ENCODE results near the gene TLCD5. TPM values are rescaled to one million over a fixed set of nuclear protein-coding genes. Genes with fewer than 3 reads are reported as not detected.

Gene TLCD5
- total RNA-seq, 2 donors from 2014 or later: 0.26 to 0.33 TPM

DNA sequence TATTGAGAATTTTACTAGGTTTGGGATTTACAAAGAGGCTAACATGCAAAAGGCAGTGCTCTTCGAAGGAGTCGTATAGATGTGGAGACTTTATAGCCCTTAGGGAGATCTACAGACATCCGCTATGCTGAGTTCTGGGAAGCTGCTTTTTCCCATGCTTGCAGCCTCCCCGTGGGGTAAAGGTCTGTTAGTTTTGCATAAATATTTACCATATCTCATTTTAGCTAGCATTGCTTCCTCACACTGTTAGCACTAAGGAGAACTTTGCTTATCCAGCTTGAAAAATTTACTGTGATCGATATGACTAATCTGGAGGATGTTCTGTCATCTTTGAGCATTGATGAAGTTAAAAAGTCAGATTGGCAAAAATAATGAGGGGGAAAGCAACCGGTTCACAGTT is 29.7 kb downstream of the TLCD5 start:
- Mint-ChIP-seq H3K36me3 (no peaks in the 10 kb centered on the region), H3K4me3 (no peak overlapping the region), H3K27ac (no peak overlapping the region), H3K9me3 (no peaks in the 10 kb centered on the region), H3K27me3 (peaks cover 7% of the 10 kb centered on the region in 2 donors), H3K4me1 (ENCODE audit: low read depth in 2 of 2) (peaks cover 16 to 27% of the 10 kb centered on the region in 2 donors)
- DNase-seq (ENCODE audit: low spot score) (no peak), ATAC-seq (no peak)

DNA sequence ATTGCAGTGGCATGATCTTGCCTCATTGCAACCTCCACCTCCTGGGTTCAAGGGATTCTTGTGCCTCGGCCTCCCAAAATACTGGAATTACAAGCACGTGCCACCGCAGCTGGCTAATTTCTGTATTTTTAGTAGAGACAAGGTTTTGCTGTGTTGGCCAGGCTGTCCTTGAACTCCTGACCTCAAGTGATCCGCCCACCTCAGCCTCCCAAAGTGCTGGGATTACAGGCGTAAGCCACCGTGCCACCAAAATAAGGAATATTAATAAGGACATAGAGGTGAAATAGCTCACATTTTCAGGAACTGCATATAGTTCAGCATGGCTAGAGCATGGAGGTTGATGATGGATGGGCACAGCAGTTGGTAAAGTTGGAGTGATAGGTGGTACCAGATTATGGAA is 32.5 kb downstream of the TLCD5 start:
- Mint-ChIP-seq H3K4me3 (no peak overlapping the region), H3K9me3 (no peaks in the 10 kb centered on the region), H3K36me3 (no peaks in the 10 kb centered on the region), H3K27me3 (peaks cover 0 to 5% of the 10 kb centered on the region in 2 donors), H3K27ac (no peak overlapping the region), H3K4me1 (ENCODE audit: low read depth in 2 of 2) (peaks cover 23 to 25% of the 10 kb centered on the region in 2 donors)
- ATAC-seq: no peak
- no peak for DNase-seq (ENCODE audit: low spot score)

DNA sequence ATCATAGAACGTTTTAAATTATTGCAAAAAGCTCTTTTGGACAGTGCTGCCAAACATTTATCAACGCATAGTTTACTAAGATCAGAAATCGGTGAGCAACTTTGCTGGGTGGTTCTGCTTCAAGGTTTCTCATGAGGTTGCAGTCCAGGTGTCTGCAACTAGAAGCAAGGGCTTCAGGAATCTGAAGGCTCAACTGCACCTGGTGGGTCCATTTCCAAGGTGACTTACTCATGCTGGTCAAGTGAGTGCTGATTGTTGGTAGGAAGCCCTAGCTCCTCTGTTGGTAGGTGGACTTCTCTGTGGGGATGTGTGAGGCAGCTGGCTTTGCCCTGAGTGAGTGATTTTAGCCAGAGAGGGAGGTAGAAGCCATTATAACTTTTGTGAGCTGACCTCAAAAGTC is 33.6 kb downstream of the TLCD5 start:
- H3K4me3 Mint-ChIP-seq: no peak overlapping the region
- H3K27ac Mint-ChIP-seq: no peak overlapping the region
- ATAC-seq (no peak), DNase-seq (ENCODE audit: low spot score) (no peak)
- no peaks in the 10 kb centered on the region for H3K36me3 Mint-ChIP-seq
- H3K9me3 Mint-ChIP-seq: no peaks in the 10 kb centered on the region
- peaks cover 18 to 23% of the 10 kb centered on the region in 2 donors for H3K4me1 Mint-ChIP-seq (ENCODE audit: low read depth in 2 of 2)
- peaks cover 0 to 3% of the 10 kb centered on the region in 2 donors for H3K27me3 Mint-ChIP-seq

DNA sequence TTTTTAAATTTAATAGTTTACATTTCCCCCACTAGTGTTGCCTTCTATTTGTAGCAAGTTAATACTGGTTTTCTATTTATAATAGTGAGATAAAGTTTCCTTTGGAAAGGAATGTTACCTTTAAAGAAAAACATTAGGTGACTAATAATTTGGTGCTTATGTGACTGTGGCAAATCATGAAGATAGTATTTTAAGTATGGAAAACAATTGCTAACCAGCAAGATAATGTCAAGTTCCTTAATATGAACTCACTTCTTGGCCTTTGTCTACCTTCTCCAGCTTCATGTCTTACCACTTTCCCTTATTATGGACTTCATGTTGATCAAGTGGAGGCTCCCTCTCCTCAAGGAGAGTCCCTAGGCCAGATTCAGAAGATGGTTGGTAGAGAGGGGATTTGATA is 38.3 kb downstream of the TLCD5 start:
- H3K27ac Mint-ChIP-seq: no peak overlapping the region
- no peaks in the 10 kb centered on the region for H3K9me3 Mint-ChIP-seq
- ATAC-seq (no peak), DNase-seq (ENCODE audit: low spot score) (no peak)
- peaks cover 6 to 10% of the 10 kb centered on the region in 2 donors for H3K4me1 Mint-ChIP-seq (ENCODE audit: low read depth in 2 of 2)
- no peaks in the 10 kb centered on the region for H3K36me3 Mint-ChIP-seq
- H3K27me3 Mint-ChIP-seq: peaks cover 0 to 4% of the 10 kb centered on the region in 2 donors
- H3K4me3 Mint-ChIP-seq: no peak overlapping the region

DNA sequence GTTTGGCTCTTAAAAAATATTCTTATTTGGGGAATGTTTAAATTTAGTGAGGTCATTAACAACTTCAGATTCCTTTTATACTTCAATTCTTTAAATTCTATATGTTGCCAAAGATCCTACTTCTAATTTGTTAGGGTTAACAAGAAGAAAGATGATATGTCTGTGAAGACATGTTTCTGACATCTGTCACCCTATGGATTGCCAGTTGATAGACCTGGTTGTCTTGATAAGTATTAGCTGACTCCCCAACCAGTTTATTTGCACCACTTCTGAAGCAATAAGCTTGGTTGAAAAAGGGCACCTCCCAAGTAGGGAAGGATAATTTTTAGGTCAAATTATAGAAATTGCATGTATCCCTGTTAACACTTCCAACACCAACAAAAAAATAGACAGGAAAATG is 40.4 kb downstream of the TLCD5 start:
- ATAC-seq (no peak), DNase-seq (ENCODE audit: low spot score) (no peak)
- Mint-ChIP-seq H3K9me3 (no peaks in the 10 kb centered on the region), H3K27ac (no peak overlapping the region), H3K4me1 (ENCODE audit: low read depth in 2 of 2) (peaks cover 3 to 4% of the 10 kb centered on the region in 2 donors), H3K27me3 (peaks cover 0 to 4% of the 10 kb centered on the region in 2 donors), H3K4me3 (no peak overlapping the region), H3K36me3 (no peaks in the 10 kb centered on the region)

DNA sequence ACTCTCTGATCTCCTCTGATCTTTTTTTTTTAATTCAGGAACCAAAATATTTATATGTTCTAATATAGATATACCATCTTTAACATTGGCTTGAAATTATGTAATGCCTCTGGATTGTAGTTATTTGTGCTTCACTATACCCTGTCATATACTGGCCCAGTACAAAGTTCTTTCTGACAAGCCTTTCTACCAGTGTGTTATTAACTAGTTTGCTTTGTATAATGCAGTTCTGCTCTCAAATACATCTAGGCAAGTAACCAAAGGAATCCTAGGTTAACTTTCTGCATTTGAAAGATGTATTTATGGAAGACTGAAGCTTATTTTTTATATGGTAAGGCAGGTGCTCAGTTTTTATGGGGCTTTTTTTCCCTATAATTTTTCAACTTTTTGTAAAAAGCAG is 47.2 kb downstream of the TLCD5 start:
- Mint-ChIP-seq H3K9me3 (no peaks in the 10 kb centered on the region), H3K27ac (no peak overlapping the region)

DNA sequence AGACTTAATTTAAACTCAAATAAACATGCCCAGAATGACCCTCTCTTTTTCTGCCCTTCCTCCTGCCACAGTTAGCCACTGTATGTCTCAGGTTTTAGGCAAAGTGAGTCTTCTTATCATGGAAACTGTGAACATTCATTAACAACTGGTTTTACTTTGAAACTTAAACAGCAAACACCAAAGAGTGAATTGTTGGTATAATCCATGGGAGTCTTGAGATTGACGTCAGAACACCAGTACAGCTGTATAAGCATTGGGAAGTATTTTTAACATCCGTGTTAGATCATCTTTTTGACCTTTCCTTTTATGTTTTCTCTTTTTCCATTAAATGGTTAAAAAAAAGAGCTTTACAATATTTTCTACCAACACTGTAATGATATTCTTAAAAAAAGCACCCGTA is 50.0 kb downstream of the TLCD5 start:
- no peak for DNase-seq (ENCODE audit: low spot score)
- Mint-ChIP-seq H3K4me1 (ENCODE audit: low read depth in 2 of 2) (peaks cover 4 to 15% of the 10 kb centered on the region in 2 donors), H3K27me3 (peaks cover 0 to 7% of the 10 kb centered on the region in 2 donors), H3K9me3 (no peaks in the 10 kb centered on the region), H3K36me3 (peaks cover 10% of the 10 kb centered on the region), H3K4me3 (no peak overlapping the region), H3K27ac (no peak overlapping the region)
- ATAC-seq: no peak

More for the DNA sequence above, 47.2 kb downstream of the TLCD5 start:
- Mint-ChIP-seq H3K4me1 (ENCODE audit: low read depth in 2 of 2) (peaks cover 0 to 4% of the 10 kb centered on the region in 2 donors), H3K36me3 (no peaks in the 10 kb centered on the region), H3K4me3 (no peak overlapping the region), H3K27me3 (peaks cover 0 to 5% of the 10 kb centered on the region in 2 donors)
- DNase-seq (ENCODE audit: low spot score): no peak
- no peak for ATAC-seq

DNA sequence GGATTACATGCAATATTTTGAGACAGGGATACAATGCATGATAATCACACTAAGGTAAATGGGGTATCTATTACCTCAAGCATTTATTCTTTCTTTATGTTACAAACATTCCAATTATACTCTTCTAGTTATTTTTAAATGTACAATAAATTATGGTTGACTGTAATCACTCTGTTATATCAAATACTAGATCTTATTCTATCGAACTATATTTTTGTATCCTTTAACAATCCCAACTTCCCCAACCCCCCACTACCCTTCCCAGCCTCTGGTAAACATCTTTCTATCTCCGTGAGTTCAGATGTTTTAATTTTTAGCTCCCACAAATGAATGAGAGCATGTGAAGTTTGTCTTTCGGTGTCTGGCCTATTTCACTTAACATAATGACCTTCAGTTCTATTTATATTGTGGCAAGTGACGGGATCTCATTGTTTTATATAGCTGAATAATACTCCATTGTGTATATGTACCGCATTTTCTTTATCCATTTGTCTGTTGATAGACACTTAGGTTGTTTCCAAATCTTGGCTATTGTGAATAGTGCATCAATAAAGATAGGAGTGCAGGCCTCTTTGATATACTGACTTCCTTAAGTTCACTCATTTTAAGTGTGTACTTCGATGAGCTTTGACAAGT is 51.6 kb downstream of the TLCD5 start:
- DNase-seq (ENCODE audit: low spot score) (no peak), ATAC-seq (no peak)
- Mint-ChIP-seq H3K27me3 (peaks cover 0 to 5% of the 10 kb centered on the region in 2 donors), H3K4me1 (ENCODE audit: low read depth in 2 of 2) (peaks cover 16 to 19% of the 10 kb centered on the region in 2 donors), H3K36me3 (peaks cover 10% of the 10 kb centered on the region), H3K27ac (no peak overlapping the region), H3K9me3 (no peaks in the 10 kb centered on the region), H3K4me3 (no peak overlapping the region)

DNA sequence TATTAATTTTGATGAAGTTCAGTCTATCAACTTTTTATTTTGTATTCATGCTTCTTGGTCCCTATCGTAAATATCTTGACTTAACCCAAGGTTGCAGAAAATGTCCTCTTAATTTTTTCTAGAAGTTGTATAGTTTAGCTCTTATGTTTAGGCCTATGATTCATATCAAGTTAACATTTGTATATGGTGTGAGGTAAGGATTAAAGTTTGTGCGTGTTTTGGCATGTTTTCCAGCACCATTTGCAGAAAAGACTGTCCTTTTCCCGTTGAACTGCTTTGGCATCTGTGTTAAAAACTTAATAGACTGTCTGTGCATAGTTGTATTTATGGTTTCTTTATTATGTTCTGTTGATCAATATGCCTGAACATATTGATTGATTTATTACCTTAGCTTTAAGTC is 53.4 kb downstream of the TLCD5 start:
- Mint-ChIP-seq H3K27ac (no peak overlapping the region), H3K9me3 (no peaks in the 10 kb centered on the region), H3K27me3 (peaks cover 0 to 5% of the 10 kb centered on the region in 2 donors), H3K36me3 (peaks cover 10% of the 10 kb centered on the region), H3K4me1 (ENCODE audit: low read depth in 2 of 2) (peaks cover 22 to 33% of the 10 kb centered on the region in 2 donors), H3K4me3 (no peak overlapping the region)
- ATAC-seq (no peak), DNase-seq (ENCODE audit: low spot score) (no peak)

DNA sequence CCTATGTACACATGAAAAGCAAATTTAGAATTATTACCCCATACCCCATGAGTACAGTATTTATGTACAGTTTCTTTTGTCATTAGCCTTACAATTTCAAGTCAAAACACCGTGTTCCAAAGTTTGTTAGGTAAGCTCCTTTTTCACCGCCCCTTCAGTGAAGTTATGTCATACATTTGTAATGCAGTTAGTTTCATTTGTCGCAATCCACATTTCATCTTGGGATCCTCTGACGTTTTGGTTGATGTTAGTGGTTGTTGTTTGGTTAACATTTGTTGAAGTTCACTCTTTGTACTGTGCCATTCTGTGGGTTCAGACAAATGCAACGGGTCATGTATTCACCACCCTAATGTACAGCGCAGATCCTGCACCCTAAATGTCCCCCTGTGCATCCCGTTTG is 56.3 kb downstream of the TLCD5 start:
- H3K4me1 Mint-ChIP-seq (ENCODE audit: low read depth in 2 of 2): peaks cover 26 to 33% of the 10 kb centered on the region in 2 donors
- no peaks in the 10 kb centered on the region for H3K9me3 Mint-ChIP-seq
- no peak overlapping the region for H3K27ac Mint-ChIP-seq

More for the DNA sequence above, 56.3 kb downstream of the TLCD5 start:
- DNase-seq (ENCODE audit: low spot score) (no peak), ATAC-seq (no peak)
- peaks cover 10% of the 10 kb centered on the region for H3K36me3 Mint-ChIP-seq
- H3K4me3 Mint-ChIP-seq: no peak overlapping the region
- H3K27me3 Mint-ChIP-seq: peaks cover 0 to 2% of the 10 kb centered on the region in 2 donors

Other genes starting within 250 kb of the TLCD5 start
- not detected for gene TRIM29, start 187.2 kb upstream of the TLCD5 start, total RNA-seq
- 1 to 10 TPM; 1.1 to 1.9 TPM for gene OAF, start 114.3 kb upstream of the TLCD5 start, total RNA-seq
- gene POU2F3, start 85.2 kb upstream of the TLCD5 start, total RNA-seq: not detected
- gene ARHGEF12, start 11.1 kb downstream of the TLCD5 start, total RNA-seq: 10 to 100 TPM; 27.1 to 38.2 TPM
- 1 to 10 TPM; 1.4 to 1.8 TPM for gene GRIK4, start 186.4 kb downstream of the TLCD5 start, total RNA-seq